HG03354 (cell line): Measurements from ENCODE around the gene KCNT2.
A peak's percentile ranks its signal among the peaks of the same experiment; 100 is the strongest.

ENCODE experiments used
- ATAC-seq: cut with Tn5 transposase; IDR thresholded peaks from one replicate; pipeline ENCODE4 v1.9.1; 2021; ENCODE audit warnings: mild to moderate bottlenecking; ENCODE audit not compliant: unreplicated experiment, poor library complexity, severe bottlenecking

Gene KCNT2

GRCh38 chr1:196407358-196408051 lies 200.7 kb downstream of the KCNT2 start:
- no peak for ATAC-seq

GRCh38 chr1:196405839-196406238 lies 202.4 kb downstream of the KCNT2 start:
- no peak for ATAC-seq

GRCh38 chr1:196403803-196404690 lies 204.2 kb downstream of the KCNT2 start:
- ATAC-seq, result no peak

- ATAC-seq, result no peak
Observed at GRCh38 chr1:196401891-196402290, 206.3 kb downstream of the KCNT2 start.

GRCh38 chr1:196401452-196401833 lies 206.8 kb downstream of the KCNT2 start:
- no peak for ATAC-seq

GRCh38 chr1:196400478-196401451 lies 207.5 kb downstream of the KCNT2 start:
- no peak for ATAC-seq

- no peak for ATAC-seq
Observed at GRCh38 chr1:196399713-196400112, 208.5 kb downstream of the KCNT2 start.

- ATAC-seq, result no peak
Observed at GRCh38 chr1:196393742-196394141, 214.5 kb downstream of the KCNT2 start.

GRCh38 chr1:196393282-196393681 lies 215.0 kb downstream of the KCNT2 start:
- no peak for ATAC-seq

GRCh38 chr1:196387766-196388165 lies 220.5 kb downstream of the KCNT2 start:
- ATAC-seq, result no peak

- no peak for ATAC-seq
Observed at GRCh38 chr1:196385109-196385508, 223.1 kb downstream of the KCNT2 start.

- no peak for ATAC-seq
Observed at GRCh38 chr1:196382383-196382782, 225.9 kb downstream of the KCNT2 start.

- peak; percentile 82 for ATAC-seq
Observed at GRCh38 chr1:196381544-196381943, 226.7 kb downstream of the KCNT2 start.

GRCh38 chr1:196380316-196380715 lies 227.9 kb downstream of the KCNT2 start:
- no peak for ATAC-seq

- ATAC-seq, result no peak
Observed at GRCh38 chr1:196377811-196378210, 230.4 kb downstream of the KCNT2 start.

- peak; percentile 49 for ATAC-seq
Observed at GRCh38 chr1:196376630-196377328, 231.5 kb downstream of the KCNT2 start.

- ATAC-seq, result no peak
Observed at GRCh38 chr1:196373798-196374197, 234.4 kb downstream of the KCNT2 start.

GRCh38 chr1:196372896-196373536 lies 235.2 kb downstream of the KCNT2 start:
- peak; percentile 83 for ATAC-seq

- ATAC-seq, result no peak
Observed at GRCh38 chr1:196367838-196368237, 240.4 kb downstream of the KCNT2 start.
